MM.1S (cell line): ENCODE measurements around the gene HOATZ.

Experiments used
- DNase-seq: peaks from one replicate; pipeline ENCODE4 v3.0.0-alpha.2; 2015
- H2AFZ ChIP-seq: fragments of 300-600 bp; sonication (generic); 2 replicates; pipeline ENCODE4 v1.6.0; 2016; ENCODE audit warnings: antibody characterized with exemption, low read length
- H3F3A ChIP-seq: fragments of 300-600 bp; sonication (generic); 2 replicates; pipeline ENCODE4 v1.6.1; 2016; ENCODE audit warnings: mild to moderate bottlenecking, antibody characterized with exemption, low read length, moderate library complexity, mixed read lengths; ENCODE audit not compliant: insufficient read depth
- H3K27ac ChIP-seq: fragments of 300-600 bp; sonication (generic); 2 replicates; pipeline ENCODE4 v1.5.1; 2016; ENCODE audit warnings: mild to moderate bottlenecking, low read length
- H3K27me3 ChIP-seq: fragments of 300-600 bp; sonication (generic); replicated peaks from 2 replicates; pipeline ENCODE4 v1.6.0; 2016; ENCODE audit warnings: low read length; ENCODE audit not compliant: insufficient read depth
- H3K36me3 ChIP-seq: fragments of 300-600 bp; sonication (generic); replicated peaks from 2 replicates; pipeline ENCODE4 v1.6.1; 2016; ENCODE audit warnings: mild to moderate bottlenecking, low read length, mixed read lengths; ENCODE audit not compliant: insufficient read depth
- H3K4me1 ChIP-seq: fragments of 300-600 bp; sonication (generic); 2 replicates; pipeline ENCODE4 v1.6.1; 2016; ENCODE audit warnings: low read length, mixed read lengths
- H3K4me2 ChIP-seq: fragments of 300-600 bp; sonication (generic); 2 replicates; pipeline ENCODE4 v1.6.0; 2016; ENCODE audit warnings: low read depth, low read length
- H3K4me3 ChIP-seq: fragments of 300-600 bp; sonication (generic); 2 replicates; pipeline ENCODE4 v1.5.1; 2016; ENCODE audit warnings: low read length, mixed read lengths
- H3K79me2 ChIP-seq: fragments of 300-600 bp; sonication (generic); 2 replicates; pipeline ENCODE4 v1.6.1; 2016; ENCODE audit warnings: mixed run types, low read length, mixed read lengths
- H3K9ac ChIP-seq: fragments of 300-600 bp; sonication (generic); 2 replicates; pipeline ENCODE4 v1.6.1; 2016; ENCODE audit warnings: low read length, mixed read lengths
- H3K9me2 ChIP-seq: fragments of 300-600 bp; sonication (generic); replicated peaks from 2 replicates; pipeline ENCODE4 v1.6.1; 2016; ENCODE audit warnings: mild to moderate bottlenecking, low read length, mixed read lengths; ENCODE audit not compliant: insufficient read depth
- H3K9me3 ChIP-seq: fragments of 300-600 bp; sonication (generic); replicated peaks from 2 replicates; pipeline ENCODE4 v1.6.1; 2016; ENCODE audit warnings: mild to moderate bottlenecking, low read length, mixed read lengths; ENCODE audit not compliant: insufficient read depth
- H4K20me1 ChIP-seq: fragments of 300-600 bp; sonication (generic); 2 replicates; pipeline ENCODE4 v1.6.1; 2016; ENCODE audit warnings: mild to moderate bottlenecking, low read length, moderate library complexity, mixed read lengths; ENCODE audit not compliant: insufficient read depth
- CTCF ChIP-seq: fragments of 300-600 bp; sonication (generic); IDR thresholded peaks from 2 replicates; pipeline ENCODE4 v1.5.1; 2016; ENCODE audit warnings: antibody characterized with exemption, low read length, mixed read lengths
- EZH2 ChIP-seq: fragments of 300-600 bp; sonication (generic); optimal IDR thresholded peaks from 2 replicates; pipeline ENCODE3; 2017; ENCODE audit warnings: low read depth, mild to moderate bottlenecking, antibody characterized with exemption, low read length, mixed read lengths
- EZH2phosphoT487 ChIP-seq: fragments of 300-600 bp; sonication (generic); IDR thresholded peaks from 2 replicates; pipeline ENCODE4 v1.6.1; 2018; ENCODE audit warnings: antibody characterized with exemption, low read length

HOATZ gene

GRCh38 chr11:111510311-111510710 lies 4.3 kb upstream of the HOATZ start:
- no peaks in the 10 kb centered on the region for H3K79me2 ChIP-seq
- no peak overlapping the region for H3K27ac ChIP-seq
- TF ChIP-seq CTCF (no peak), EZH2 (no peak), EZH2phosphoT487 (no peak)
- H2AFZ ChIP-seq, result no peak overlapping the region
- no peaks in the 10 kb centered on the region for H4K20me1 ChIP-seq
- no peaks in the 10 kb centered on the region for H3K4me1 ChIP-seq
- no peaks in the 10 kb centered on the region for H3K36me3 ChIP-seq
- no peak for DNase-seq
- no peak overlapping the region for H3K4me2 ChIP-seq
- no peaks in the 10 kb centered on the region for H3K9me3 ChIP-seq
- no peaks in the 10 kb centered on the region for H3K9me2 ChIP-seq
- H3K9ac ChIP-seq, result no peak overlapping the region
- H3K27me3 ChIP-seq, result peaks cover 15% of the 10 kb centered on the region; the same call in 1 of the 2 replicates
- no peak overlapping the region for H3K4me3 ChIP-seq
- no peaks in the 10 kb centered on the region for H3F3A ChIP-seq

- H3K9me3 ChIP-seq, result no peaks in the 10 kb centered on the region
- H3K9ac ChIP-seq, result peak within 1 kb of the TSS; percentile 53; the same call in 1 of the 2 replicates
- H3K4me1 ChIP-seq, result no peaks in the 10 kb centered on the region
- peaks cover 15% of the 10 kb centered on the region; the same call in 1 of the 2 replicates for H3K27me3 ChIP-seq
- H3K27ac ChIP-seq, result no peak within 1 kb of the TSS
- H3K9me2 ChIP-seq, result no peaks in the 10 kb centered on the region
- H3K36me3 ChIP-seq, result no peaks in the 10 kb centered on the region
- no peaks in the 10 kb centered on the region for H3F3A ChIP-seq
- H4K20me1 ChIP-seq, result no peaks in the 10 kb centered on the region
- no peaks in the 10 kb centered on the region for H3K79me2 ChIP-seq
- H2AFZ ChIP-seq, result peak within 1 kb of the TSS; percentile 86
- DNase-seq, result peak; percentile 24
- H3K4me3 ChIP-seq, result peak within 1 kb of the TSS; percentile 73
- peak within 1 kb of the TSS; percentile 83 for H3K4me2 ChIP-seq
- no peak for TF ChIP-seq EZH2phosphoT487
- no peak for TF ChIP-seq EZH2
- peak; percentile 33 for TF ChIP-seq CTCF
Observed at GRCh38 chr11:111512296-111513239, 2.0 kb upstream of the HOATZ start, which contains the start of gene BTG4. Gene BTG4 (minus strand): TSS chr11:111512386. CDS start chr11:111498776, 13,610 bp downstream.

GRCh38 chr11:111513240-111513605 lies 1.4 kb upstream of the HOATZ start:
- Histone ChIP-seq H3K27ac (no peak overlapping the region), H3K4me1 (no peaks in the 10 kb centered on the region), H3F3A (no peaks in the 10 kb centered on the region), H4K20me1 (no peaks in the 10 kb centered on the region), H3K4me2 (peak overlapping the region; percentile 83), H3K4me3 (peak overlapping the region; percentile 73), H3K9me3 (no peaks in the 10 kb centered on the region), H3K36me3 (no peaks in the 10 kb centered on the region), H3K9ac (no peak overlapping the region), H3K9me2 (no peaks in the 10 kb centered on the region), H3K79me2 (no peaks in the 10 kb centered on the region), H2AFZ (peak overlapping the region; percentile 86), H3K27me3 (peaks cover 15% of the 10 kb centered on the region; the same call in 1 of the 2 replicates)
- DNase-seq, result no peak
- TF ChIP-seq EZH2phosphoT487 (no peak), EZH2 (no peak), CTCF (no peak)
